Prostate gland (tissue), 2 donors: ENCODE measurements around the gene PLEKHH1. TPM values are rescaled to one million over a fixed set of nuclear protein-coding genes. Genes with fewer than 3 reads are reported as not detected.
A peak's percentile ranks its signal among the peaks of the same experiment; 100 is the strongest.

Experiments
- DNase-seq: peaks from one replicate; pipeline ENCODE4 v3.0.0-alpha.2; 2019; ENCODE audit warnings: low spot score
- H3K27ac ChIP-seq, 2 donors: fragments of 200-600 bp; sonication (generic); 2 replicates each; pipeline ENCODE4 v1.5.1; 2017 to 2019
- H3K27me3 ChIP-seq: fragments of 200-600 bp; sonication (generic); replicated peaks from 2 replicates; pipeline ENCODE4 v1.5.1; 2019; ENCODE audit not compliant: insufficient read depth
- H3K36me3 ChIP-seq, 2 donors: fragments of 200-600 bp; sonication (generic); 1 replicate in 1 of 2; 2 replicates in 1 of 2; pipeline versions ENCODE4 v1.5.1 to v1.8.1; 2017 to 2019
- H3K4me1 ChIP-seq: fragments of 200-600 bp; sonication (generic); replicated peaks from 2 replicates; pipeline ENCODE4 v1.5.1; 2019
- H3K4me3 ChIP-seq, 2 donors: fragments of 200-600 bp; sonication (generic); 2 replicates each; pipeline ENCODE4 v1.5.1; 2017 to 2019
- H3K9me3 ChIP-seq: fragments of 200-600 bp; sonication (generic); 2 replicates; pipeline ENCODE4 v1.5.1; 2017
- CTCF ChIP-seq, 4 experiments: fragments of 200-600 bp in 2 of 4; fragments of 450-650 bp in 2 of 4; sonication (generic) in 2 of 4; IDR thresholded peaks; 1 replicate in 3 of 4; 2 replicates in 1 of 4; pipeline ENCODE4 v1.5.1; 2016 to 2019; ENCODE audit warnings: antibody characterized with exemption in 4 of 4, mild to moderate bottlenecking in 2 of 4, moderate library complexity in 2 of 4
- POLR2A ChIP-seq: fragments of 450-650 bp; IDR thresholded peaks from one replicate; pipeline ENCODE4 v1.6.1; 2016; ENCODE audit warnings: antibody characterized with exemption, mild to moderate bottlenecking
- POLR2AphosphoS5 ChIP-seq: sonication (generic); formaldehyde crosslinking; IDR thresholded peaks from one replicate; pipeline ENCODE4 v1.6.1; 2017; ENCODE audit warnings: antibody characterized with exemption
- WGBS: methylation state at CpG from one replicate; pipeline ENCODE4 v1.1.5; 2018; 5-methylcytosine and 5-hydroxymethylcytosine counted together
- intact Hi-C: fragments of 100-400 bp; cut with DNase I; formaldehyde crosslinking; loops from one replicate; pipeline ENCODE4 v1.14.2; 2022
- total RNA-seq, 2 donors: library from RNA; depleted of rRNA; stranded (reverse); fragments of >200 nt; gene quantifications; one replicate each; pipeline ENCODE4 v1.1.0, GENCODE V29; 2016

PLEKHH1 gene
- total RNA-seq, 2 donors from 2014 or later, result 57.9 to 92.7 TPM

GRCh38 chr14:67562025-67562775 is 29.1 kb downstream of the PLEKHH1 start:
- no peaks in the 10 kb centered on the region for H3K4me1 ChIP-seq
- no peak overlapping the region for H3K4me3 ChIP-seq
- no peaks in the 10 kb centered on the region for H3K27me3 ChIP-seq
- intact Hi-C loops, result no loop called here
- no peak overlapping the region for H3K27ac ChIP-seq
- H3K36me3 ChIP-seq, result no peaks in the 10 kb centered on the region
- H3K9me3 ChIP-seq, result no peaks in the 10 kb centered on the region
- WGBS, result 87% methylated on average over 14 of the region's 14 CpGs
- TF ChIP-seq CTCF (IDR thresholded peaks at IDR 0.05) (no peak), POLR2AphosphoS5 (no peak), POLR2A (no peak)
- no peak for DNase-seq

GRCh38 chr14:67562776-67563150 is 29.7 kb downstream of the PLEKHH1 start:
- TF ChIP-seq CTCF (IDR thresholded peaks at IDR 0.05) (no peak), POLR2AphosphoS5 (no peak)
- DNase-seq, result no peak
- Histone ChIP-seq H3K9me3 (no peaks in the 10 kb centered on the region), H3K27me3 (no peaks in the 10 kb centered on the region), H3K4me3 (no peak overlapping the region), H3K27ac (no peak overlapping the region), H3K4me1 (no peaks in the 10 kb centered on the region), H3K36me3 (no peaks in the 10 kb centered on the region)
- intact Hi-C loops, result no loop called here
- 94% methylated on average over 5 of the region's 5 CpGs for WGBS

- Histone ChIP-seq H3K27me3 (no peaks in the 10 kb centered on the region), H3K27ac (no peak overlapping the region), H3K36me3 (no peaks in the 10 kb centered on the region), H3K4me1 (no peaks in the 10 kb centered on the region), H3K9me3 (no peaks in the 10 kb centered on the region), H3K4me3 (no peak overlapping the region)
- DNase-seq, result no peak
- TF ChIP-seq POLR2AphosphoS5, result no peak
- TF ChIP-seq CTCF (IDR thresholded peaks at IDR 0.05), result no peak
- no peak for TF ChIP-seq POLR2A
- WGBS, result 87% methylated on average over 5 of the region's 5 CpGs
- intact Hi-C loops, result no loop called here
These were observed 31.1 kb downstream of the PLEKHH1 start for GRCh38 chr14:67564236-67564635.

GRCh38 chr14:67566908-67567307 is 33.8 kb downstream of the PLEKHH1 start:
- Histone ChIP-seq H3K27me3 (no peaks in the 10 kb centered on the region), H3K27ac (peak overlapping the region in 1 of 2 donors; percentile 33), H3K4me3 (no peak overlapping the region), H3K36me3 (no peaks in the 10 kb centered on the region), H3K9me3 (no peaks in the 10 kb centered on the region), H3K4me1 (no peaks in the 10 kb centered on the region)
- 67% methylated on average over 6 of the region's 6 CpGs for WGBS
- TF ChIP-seq POLR2AphosphoS5 (no peak), CTCF (IDR thresholded peaks at IDR 0.05) (no peak), POLR2A (no peak)
- no peak for DNase-seq
- intact Hi-C loops, result no loop called here

- intact Hi-C loops, result no loop called here
- no peaks in the 10 kb centered on the region for H3K36me3 ChIP-seq
- no peaks in the 10 kb centered on the region for H3K9me3 ChIP-seq
- H3K27ac ChIP-seq, result peak overlapping the region; percentile 19 to 33
- no peak overlapping the region for H3K4me3 ChIP-seq
- H3K4me1 ChIP-seq, result no peaks in the 10 kb centered on the region
- WGBS, result 67% methylated on average over 3 of the region's 3 CpGs
- no peaks in the 10 kb centered on the region for H3K27me3 ChIP-seq
- DNase-seq, result no peak
- TF ChIP-seq POLR2AphosphoS5 (no peak), POLR2A (no peak), CTCF (IDR thresholded peaks at IDR 0.05) (no peak)
These were observed 34.6 kb downstream of the PLEKHH1 start for GRCh38 chr14:67567654-67568053.
